22Rv1 (cell line): Measurements from ENCODE around the gene PPDPF.
A peak's percentile ranks its signal among the peaks of the same experiment; 100 is the strongest.

ENCODE experiments used
- H3K27ac ChIP-seq: fragments of 450-650 bp; 2 replicates; pipeline ENCODE4 v1.5.1; 2017
- CTCF ChIP-seq: fragments of 450-650 bp; IDR thresholded peaks from 2 replicates; pipeline ENCODE4 v1.5.1; 2017; ENCODE audit warnings: mild to moderate bottlenecking
- ZFX ChIP-seq: fragments of 450-650 bp; IDR thresholded peaks from 2 replicates; pipeline ENCODE4 v1.6.1; 2017; ENCODE audit warnings: antibody characterized with exemption, borderline replicate concordance

PPDPF gene

GRCh38 chr20:63533871-63534393 lies 13.4 kb downstream of the PPDPF start:
- no peak for TF ChIP-seq CTCF
- TF ChIP-seq ZFX: no peak

GRCh38 chr20:63534427-63534830 lies 13.9 kb downstream of the PPDPF start:
- TF ChIP-seq CTCF (no peak), ZFX (no peak)
- H3K27ac ChIP-seq: no peak overlapping the region

More at GRCh38 chr20:63533871-63534393, 13.4 kb downstream of the PPDPF start:
- no peak overlapping the region for H3K27ac ChIP-seq

- no peak overlapping the region for H3K27ac ChIP-seq
- TF ChIP-seq CTCF (no peak), ZFX (no peak)
Measured at GRCh38 chr20:63534831-63535651, 14.5 kb downstream of the PPDPF start.

GRCh38 chr20:63536241-63536977 lies 15.8 kb downstream of the PPDPF start:
- TF ChIP-seq ZFX (no peak), CTCF (no peak)
- no peak overlapping the region for H3K27ac ChIP-seq

GRCh38 chr20:63536997-63537524 lies 16.5 kb downstream of the PPDPF start, which contains the start of gene PTK6:
Gene PTK6 (minus strand): TSS chr20:63537376. CDS start chr20:63537314, 62 bp downstream.
- no peak for TF ChIP-seq ZFX
- TF ChIP-seq CTCF: no peak
- peak within 1 kb of the TSS; percentile 64 for H3K27ac ChIP-seq

GRCh38 chr20:63537525-63538203 lies 17.1 kb downstream of the PPDPF start:
- TF ChIP-seq ZFX: no peak
- TF ChIP-seq CTCF: peak; percentile 84
- H3K27ac ChIP-seq: peak overlapping the region; percentile 64
